Stimulated activated CD4-positive, alpha-beta T cell treated with anti-CD3 and anti-CD28 coated beads, Interleukin-1b, Interleukin-23, amount 100 ng/mL, for 24 hours (primary cell): Measurements from ENCODE around the gene CSNK1A1L.

Experiments used
- DNase-seq, 4 experiments: peaks; one replicate each; pipeline ENCODE4 v3.0.0-alpha.2; 2020; ENCODE audit warnings: low read depth in 4 of 4, low spot score in 1 of 4

The CSNK1A1L gene

DNA sequence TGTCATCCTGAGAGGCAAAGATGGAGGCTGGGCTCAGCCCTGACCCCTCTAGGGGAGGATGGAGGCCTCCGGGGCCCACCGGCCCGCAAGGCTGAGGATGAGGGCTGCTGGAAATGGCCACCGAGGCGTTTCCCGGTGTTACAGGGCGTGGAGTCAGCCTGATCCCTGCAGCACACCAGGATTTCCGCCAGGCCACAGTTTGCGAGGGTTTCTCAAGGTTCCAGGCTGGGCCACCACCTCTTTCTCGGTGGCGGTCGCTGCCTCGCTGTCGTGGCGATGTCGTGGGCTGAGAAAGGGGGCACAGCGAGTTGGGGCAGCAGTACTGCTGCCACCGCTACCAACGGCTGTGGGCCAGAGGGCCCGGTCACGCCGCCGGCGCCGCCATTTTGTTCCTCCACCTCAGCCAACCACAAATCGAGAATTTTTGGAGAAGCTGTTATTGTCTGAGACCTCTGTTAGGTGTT lies at the start of gene CSNK1A1L:
TSS of gene CSNK1A1L (minus strand) at position 414 of the 464 bp plus-strand sequence. CDS start at position 6, 408 bp downstream.
- no peak for DNase-seq

DNA sequence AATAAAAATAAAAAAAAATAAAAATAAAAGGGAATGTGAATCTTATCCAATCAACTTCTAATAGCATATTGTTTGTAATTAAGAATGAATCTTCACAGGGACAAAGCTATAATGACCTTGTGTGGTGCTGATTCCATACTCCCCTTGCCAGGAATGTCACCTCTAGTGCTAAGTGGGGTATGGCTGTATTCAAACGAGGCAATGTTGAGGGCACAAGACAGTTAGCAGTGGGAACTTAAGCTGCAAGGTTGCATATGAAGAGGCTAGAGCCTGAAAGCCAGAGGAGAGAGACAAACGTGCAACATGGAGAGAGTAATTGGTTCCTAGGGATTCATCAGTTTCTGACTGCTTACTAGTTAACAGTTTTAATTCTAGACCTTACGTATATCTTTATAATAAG lies 43.9 kb upstream of the CSNK1A1L start:
- DNase-seq: no peak

DNA sequence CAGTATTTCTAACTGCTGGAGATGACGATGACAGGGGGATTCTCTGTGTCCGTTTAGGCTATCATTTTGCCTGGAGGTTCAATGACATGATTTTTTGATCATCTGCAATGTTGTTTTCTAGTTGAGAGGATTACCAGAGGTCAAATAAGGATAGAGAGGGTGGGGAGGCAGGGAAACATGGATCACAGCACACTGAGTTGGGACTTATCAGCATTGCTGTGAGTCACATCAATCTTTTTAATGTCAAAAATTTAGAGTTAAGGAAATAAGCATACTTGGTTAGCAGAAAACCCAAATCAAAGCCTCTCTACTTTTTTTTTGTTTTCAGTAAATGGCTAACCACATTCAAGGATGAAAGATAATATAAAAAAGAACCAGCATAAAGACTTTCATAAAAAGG lies 43.0 kb upstream of the CSNK1A1L start:
- no peak for DNase-seq

DNA sequence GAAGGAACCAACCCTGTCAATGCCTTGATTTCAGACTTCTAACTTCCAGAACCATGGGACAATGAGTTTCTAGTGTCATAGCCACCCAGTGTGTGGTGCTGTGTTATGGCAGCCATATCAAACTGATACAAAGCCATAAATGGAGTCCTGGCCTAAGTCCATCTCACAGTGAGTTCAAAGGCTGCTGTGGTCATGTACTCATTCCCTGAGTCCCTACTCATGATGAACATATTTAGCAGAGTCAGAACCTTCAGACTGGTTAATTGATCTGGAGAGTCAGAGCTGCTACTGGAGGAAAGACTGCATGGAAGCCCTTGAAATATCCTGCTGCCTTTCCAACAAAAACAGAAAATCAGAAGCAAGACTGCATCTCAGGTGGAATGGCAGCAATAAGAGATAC lies 39.2 kb upstream of the CSNK1A1L start:
- DNase-seq: no peak

DNA sequence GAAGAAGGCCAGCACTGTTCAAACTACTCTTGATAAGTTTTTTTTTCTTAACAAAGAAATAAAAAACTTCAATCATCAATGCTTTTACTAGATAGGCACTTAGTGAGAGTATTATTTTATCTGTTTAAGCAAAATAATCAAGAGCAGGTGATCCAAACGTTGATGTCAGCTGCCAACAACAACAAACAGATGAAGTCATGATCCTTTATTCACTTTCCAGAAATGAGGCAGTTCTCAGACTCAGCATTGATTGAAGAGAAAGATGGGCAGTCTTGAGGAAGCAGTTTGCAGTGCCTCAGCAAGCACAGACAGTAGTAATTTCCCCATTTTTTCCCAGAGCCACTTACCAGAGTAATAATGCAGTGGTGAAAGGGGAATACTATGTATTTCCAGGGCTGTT lies 38.4 kb upstream of the CSNK1A1L start:
- no peak for DNase-seq

DNA sequence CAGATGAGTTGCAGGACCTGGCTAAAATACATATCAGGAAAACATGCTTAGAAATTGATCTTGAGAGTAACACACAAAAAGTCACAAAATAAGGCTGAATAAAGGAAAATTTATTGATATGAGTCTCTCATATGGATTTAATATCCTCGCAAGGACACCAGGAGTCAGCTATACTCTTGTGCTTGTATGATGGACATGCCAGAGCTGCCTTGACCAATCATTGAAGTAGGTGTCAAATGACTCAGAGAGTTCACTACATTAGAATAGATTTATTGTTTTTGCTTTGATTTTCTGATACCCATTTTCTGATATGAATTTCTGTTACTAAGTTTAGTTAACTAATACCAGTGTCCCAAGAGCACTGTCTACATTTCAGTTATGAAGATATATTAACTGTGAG lies 37.4 kb upstream of the CSNK1A1L start:
- DNase-seq: no peak

DNA sequence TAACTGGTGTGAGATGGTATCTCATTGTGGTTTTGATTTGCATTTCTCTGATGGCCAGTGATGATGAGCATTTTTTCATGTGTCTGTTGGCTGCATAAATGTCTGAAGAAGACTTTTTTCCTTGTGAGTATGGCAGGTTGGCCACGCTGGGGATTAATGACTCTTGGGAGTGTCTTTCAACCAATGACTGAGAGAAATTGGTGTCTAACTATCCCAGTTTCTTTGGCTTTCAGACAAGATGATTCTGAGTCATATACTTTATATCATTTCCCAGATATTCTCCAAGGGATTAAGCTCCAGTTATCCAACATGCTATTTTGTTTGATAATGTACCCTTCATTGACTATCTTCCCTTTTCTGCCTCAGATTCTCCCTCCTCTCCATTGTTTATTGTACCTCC lies 35.5 kb upstream of the CSNK1A1L start:
- DNase-seq: no peak

DNA sequence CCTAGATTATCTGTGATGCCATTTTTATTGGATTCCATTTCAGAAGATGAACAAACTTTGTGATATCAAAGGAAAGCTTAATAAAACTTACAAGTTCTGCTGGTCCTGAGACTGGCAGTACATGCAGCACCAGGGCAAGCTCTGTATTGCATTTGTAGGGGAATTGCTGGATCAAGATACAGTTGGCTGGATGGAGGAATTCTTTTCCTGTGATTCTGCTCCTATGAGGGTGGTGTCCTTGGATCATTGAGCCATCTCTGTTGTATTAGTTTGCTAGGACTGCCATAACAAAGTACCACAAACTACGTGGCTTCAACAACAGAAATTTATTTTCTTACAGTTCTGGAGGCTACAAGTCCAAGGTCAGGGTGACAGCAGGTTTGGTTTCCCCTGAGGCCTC lies 33.9 kb upstream of the CSNK1A1L start:
- DNase-seq: no peak

DNA sequence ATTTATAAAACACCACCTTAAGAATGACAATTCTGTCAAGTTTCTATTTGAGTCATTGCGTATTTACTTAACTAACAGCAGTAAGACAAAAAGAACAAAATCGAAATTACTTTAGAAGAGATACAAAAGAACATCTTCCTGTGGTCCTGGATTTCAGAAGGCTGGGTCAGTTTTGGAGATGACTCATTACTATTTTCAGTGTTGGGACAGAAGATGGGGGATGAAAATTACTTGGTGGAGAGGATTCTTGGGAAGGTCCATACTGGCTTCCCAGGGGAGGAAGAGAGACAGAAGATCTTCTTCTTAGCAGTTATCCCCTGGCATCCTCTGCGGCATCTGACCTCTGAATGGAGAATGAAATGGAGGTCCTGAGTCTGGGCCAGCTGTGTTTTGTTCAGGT lies 33.5 kb upstream of the CSNK1A1L start:
- DNase-seq: no peak

DNA sequence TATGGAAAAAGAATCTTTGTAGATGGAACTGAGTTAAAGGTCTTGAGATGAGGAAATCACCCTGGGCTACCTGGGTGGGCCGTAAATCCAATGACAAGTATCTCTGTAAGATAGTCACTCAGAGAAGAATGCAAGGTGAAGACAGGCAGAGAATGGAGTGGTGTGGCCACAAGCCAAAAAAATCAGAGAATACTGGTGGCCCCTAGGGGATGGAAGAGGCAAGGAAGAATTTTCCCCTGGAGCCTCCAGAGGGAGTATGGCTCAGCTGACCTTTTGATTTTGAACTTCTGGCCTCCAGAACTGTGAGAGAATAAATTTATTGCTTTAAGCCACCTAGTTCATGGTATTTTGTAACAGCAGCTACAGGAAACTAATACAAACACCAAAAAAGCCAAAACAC lies 32.7 kb upstream of the CSNK1A1L start:
- DNase-seq: no peak

DNA sequence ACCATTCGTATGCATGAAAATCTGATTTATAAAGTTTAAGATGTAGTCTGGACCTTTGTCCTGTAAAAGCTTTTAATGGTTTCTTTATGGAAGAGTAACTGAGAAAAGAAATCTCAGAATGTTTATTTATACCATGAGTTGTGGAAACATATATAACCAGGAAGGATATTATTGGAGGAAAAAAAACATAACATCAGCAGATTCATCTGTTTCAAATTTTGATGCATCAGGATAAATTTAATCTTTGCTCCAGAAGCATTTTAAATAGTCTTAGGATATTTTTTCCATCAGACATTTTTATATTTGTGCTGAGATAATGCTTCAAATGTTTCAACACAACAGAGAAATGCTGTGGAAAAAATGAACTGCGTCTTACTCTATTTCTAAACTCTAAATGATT lies 31.2 kb upstream of the CSNK1A1L start:
- DNase-seq: no peak

DNA sequence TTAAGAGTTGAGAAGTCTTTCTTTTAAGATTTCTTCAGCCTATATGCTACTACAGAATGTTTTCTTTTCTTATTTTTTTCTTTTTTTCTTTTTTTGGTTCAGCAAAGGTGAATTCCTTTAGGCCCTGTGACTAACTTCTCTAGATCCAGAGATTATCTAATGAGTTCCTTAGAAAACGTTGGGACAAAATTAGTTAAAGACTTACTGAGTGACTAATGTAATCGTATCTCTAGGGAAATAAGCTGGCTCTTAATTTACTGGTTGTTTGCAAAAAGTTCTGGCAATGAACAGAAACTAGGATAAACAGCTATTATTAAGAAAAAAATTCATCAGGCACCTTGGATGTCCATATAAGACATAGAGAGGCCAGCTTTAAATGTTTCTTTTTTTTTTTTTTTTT lies 30.7 kb upstream of the CSNK1A1L start:
- DNase-seq: no peak

DNA sequence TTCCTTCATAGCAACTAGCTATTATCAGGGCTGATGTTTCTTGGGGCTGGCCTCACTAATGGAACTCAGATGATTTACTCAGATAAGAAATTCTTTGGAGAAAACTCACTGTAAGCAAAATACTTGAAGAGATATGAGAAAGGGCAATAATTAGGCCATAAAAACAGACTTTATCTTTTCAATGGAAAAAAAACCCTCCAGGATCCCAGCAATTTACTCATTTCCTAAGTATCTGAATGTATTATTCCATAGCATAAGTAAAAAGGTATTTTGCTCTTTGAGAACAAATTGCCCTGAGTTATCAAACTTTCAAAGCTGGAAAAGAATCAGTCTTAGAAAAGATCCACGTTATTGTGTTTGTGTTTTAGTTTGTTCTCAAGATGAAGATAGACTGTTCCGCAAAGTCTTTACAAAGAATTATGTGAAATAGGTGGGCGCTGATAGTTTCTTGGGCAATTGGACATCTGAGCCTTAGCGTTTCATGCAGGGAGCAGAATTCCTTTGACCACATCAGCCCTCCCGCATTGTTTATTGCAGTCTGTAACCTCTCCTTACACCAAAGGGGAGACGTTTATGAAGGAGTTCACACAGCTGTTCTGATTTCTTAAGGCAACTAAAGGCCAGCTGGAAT lies 29.1 kb upstream of the CSNK1A1L start:
- no peak for DNase-seq

DNA sequence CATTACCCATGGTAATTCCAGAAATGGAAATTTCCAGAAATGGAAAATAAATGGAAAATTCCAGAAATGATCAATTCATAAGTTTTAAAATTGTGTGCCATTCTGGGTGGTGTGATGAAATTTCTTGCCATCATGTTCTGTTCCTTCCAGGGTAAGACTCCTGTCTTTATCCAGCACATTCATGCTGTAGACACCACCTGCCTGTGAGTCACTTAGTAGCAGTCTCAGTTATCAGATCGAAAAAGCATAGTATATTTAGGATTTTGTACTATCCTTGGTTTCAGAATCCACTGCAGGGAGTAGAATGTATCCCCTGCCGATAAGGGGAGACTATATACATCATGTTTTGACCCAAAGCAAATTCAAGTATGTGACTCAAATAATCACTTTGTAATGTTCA lies 26.7 kb upstream of the CSNK1A1L start:
- no peak for DNase-seq

DNA sequence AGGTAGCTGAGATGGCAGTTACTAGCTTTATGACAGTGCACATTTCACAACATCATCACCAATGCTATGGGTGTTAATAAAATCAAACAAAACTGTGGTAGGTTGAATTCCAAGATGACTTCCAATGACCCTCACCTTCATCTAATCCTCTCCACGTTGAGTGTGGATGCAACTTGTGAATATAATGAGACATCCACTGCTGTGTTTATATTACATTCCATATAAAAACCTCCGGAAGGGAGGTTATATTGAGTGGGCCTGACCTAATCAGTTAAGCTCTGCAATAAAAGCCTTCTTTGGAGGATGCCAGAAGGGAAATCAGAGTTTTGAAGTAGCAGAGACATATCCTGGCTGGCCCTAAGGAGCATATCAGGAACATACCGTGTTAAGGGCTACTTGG lies 25.6 kb upstream of the CSNK1A1L start:
- no peak for DNase-seq

DNA sequence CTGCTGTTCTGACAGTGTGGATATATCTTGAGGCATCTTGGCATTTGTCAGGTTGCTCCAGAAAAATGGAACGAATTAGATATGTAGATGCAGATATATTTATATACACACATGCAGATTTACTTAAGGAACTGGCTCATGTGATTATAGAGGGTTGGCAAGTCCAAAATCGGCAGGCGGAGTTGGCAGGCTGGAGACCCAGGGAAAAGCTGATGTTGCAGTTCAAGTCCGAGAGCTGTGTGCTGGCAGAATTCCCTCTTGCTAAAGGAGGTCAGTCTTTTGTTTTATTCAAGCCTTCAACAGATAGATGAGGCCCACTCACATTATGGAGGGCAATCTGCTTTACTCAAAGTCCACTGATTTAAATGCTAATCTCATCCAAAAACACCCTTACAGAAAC lies 24.4 kb upstream of the CSNK1A1L start:
- DNase-seq: no peak

DNA sequence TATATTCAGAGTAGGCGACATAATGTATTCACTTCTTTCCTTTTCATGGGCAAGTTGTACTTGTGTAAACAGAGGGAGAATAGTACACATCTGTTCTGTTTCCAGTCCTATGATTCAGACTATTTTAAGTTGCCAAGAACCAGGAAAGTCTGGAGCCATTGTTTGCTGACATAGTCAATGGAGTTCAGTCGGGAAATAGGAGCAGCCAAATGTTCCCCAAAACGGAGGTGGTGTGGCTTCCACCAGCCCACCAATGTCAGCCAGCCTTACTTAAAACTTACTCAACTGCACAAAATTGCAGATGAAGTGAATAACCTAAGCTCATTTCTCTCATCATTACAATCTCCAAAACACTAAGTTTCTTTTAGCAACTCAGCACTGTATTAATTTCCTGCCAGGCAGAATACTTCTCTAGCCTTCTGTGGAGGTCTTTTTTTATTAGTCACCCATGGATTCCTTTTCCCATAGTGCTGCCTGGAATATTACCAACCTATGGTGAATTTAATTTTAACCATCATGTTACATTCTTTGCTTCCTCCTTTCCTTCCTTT lies 22.3 kb upstream of the CSNK1A1L start:
- no peak for DNase-seq

DNA sequence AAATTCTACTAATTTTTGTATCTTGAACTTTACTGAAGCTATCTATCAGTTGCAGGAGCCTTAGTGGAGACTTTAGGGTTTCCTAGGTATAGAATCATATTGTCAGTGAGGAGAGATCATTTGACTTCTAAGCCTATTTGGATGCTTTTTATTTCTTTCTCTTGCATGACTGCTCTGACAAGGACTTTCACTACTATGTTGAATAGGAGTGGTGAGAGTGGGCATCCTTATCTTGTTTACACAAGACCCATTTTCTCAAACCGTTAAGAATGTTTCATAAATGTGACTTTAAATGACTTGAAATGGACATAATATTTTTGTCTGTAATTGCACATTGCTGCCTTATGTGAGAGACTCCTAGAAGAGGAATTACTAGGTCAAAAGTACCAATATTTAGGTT lies 17.9 kb upstream of the CSNK1A1L start:
- DNase-seq: no peak

DNA sequence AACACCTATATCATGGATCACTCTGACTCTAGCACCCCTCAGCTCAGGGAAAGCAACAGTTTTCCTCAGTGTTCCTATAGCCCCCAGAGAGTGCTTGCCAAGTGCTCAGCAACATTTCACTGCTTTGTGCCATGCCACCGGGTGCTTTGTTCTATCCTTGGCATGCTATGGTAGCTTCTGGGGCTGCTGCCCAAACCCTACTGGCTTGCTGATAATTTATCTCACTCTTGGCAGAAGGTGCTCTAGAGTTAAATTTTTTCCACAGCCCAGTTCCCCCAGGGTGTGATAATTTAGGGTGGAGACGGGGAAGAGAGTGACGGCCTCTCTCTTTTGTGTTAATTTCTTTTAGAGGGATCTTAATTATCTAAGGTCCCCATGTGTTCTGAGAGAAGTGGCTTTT lies 12.6 kb upstream of the CSNK1A1L start:
- no peak for DNase-seq

DNA sequence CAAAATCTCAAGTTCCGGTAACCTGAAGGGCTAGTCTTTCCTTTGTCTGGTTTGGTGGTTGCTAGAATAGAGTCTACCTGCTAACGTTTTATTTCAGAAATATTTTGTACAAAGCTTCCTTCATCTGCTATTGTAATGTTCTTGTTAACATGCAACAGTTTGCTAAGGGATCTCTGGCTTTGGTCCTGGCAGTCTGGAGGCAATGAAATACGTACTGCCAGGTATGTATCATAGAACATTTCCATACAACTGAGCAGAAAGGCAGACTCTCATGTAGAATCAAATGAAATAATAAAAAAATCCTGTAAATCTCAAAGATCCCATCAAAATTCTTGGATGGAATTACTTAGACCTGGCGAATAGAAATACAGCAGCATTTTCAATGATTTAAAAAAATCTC lies 8.8 kb upstream of the CSNK1A1L start:
- no peak for DNase-seq

DNA sequence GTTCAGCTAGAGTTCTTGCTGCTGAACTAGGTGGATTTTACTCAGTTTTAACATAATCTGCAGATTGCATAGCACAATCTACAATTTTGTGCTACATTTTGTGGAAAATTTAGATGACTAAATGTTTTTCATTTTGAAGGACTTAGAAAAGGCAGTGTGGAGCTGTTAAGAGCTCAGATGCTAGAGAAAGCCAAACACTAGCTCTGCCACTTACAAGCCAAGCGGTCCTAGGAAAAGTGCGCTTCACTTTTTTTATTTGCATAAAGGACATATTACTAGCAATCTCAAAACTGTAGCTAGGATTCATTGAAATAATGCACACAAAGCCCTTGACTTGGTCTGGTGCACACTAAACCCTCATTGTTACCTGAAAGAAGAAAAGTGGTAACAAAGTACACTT lies 8.1 kb upstream of the CSNK1A1L start:
- DNase-seq: no peak

DNA sequence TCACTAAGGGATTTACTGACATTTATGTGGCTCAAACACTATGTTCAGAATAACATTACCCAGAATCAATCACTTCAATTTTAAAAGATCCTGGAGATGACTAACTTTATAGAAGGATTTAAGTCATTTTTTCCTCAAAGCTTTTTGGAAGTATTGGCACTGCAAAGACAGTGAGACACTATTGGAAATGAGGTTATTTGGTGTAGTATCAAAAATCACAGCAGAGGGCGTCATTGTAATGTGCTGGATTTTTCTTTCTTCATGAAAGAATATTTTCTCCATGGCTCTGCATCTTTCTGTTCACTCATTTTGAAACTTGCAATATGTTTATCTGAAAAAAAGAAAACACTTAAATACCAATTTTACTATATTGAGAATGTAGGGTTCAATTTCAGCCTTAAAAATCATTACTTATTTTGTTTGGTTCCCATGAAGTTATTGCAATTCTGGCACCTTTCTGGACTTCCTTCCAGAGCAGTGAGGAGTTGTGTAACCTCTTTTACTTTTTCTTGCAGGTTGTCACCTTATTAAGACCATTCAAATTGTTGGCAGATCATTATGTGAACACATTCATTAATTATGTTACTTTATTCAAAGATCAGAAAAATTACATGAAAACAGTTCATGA lies 3.7 kb upstream of the CSNK1A1L start:
- DNase-seq: no peak

DNA sequence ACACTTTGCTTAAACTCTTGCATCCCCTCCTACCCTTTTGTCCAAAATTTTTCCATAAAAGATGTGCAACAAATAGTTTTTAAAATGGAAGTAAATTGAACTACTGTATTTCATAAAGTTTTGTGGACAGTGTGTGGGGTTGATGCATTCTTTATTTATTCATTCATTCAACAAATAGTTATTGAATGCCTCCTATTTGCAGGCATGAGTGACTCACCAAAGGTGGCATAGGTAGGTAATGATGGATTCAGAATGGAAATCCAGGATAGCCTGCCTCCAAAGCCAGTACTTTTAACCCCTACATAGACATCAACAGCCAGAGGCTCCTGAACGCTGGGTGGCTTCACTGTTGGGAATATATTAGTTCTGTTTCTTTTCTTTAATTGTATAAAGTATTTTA lies 2.4 kb upstream of the CSNK1A1L start:
- no peak for DNase-seq
